ENCODE measurements around the gene TFDP2.

DNA sequence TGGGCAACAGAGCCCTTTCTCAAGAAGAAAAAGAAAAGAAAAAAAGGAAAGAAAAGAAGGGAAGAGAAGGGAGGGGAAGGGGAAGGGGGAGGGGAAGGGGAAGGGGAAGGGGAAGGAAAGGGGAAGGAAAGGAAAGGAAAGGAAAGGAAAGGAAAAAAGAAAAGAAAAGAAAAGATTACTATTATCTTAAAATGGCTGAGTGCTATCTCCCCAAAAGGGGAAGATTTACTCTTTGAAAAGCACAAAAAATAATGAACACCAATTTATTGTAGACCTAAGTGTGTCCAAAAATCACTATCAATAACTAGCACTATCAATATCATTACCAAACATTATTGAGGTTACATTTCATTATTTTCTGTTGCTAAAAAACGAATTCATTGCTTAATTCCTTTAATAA is 183.9 kb downstream of the TFDP2 start:
- no peak for TF ChIP-seq YY1 (IDR thresholded peaks at IDR 0.05; ENCODE audit: low read depth, low read length)
- TF ChIP-seq IRF3 (IDR thresholded peaks at IDR 0.05): no peak
- TF ChIP-seq REST (IDR thresholded peaks at IDR 0.05; ENCODE audit: low read depth, low read length): no peak
- TF ChIP-seq CTCF (IDR thresholded peaks at IDR 0.05 in 2 of 3, conservative IDR thresholded peaks at IDR 0.05 in 1 of 3; ENCODE audit: control insufficient read depth in 2 of 3, extremely low read depth in 1 of 3, insufficient read depth in 1 of 3, low read depth in 3 of 3, low read length in 3 of 3): no peak
- no peak for TF ChIP-seq POLR2A (IDR thresholded peaks at IDR 0.05; ENCODE audit: low read depth, low read length)
- TF ChIP-seq CHD1 (IDR thresholded peaks at IDR 0.05; ENCODE audit: low read depth, low read length): no peak
- TF ChIP-seq SRF (IDR thresholded peaks at IDR 0.05; ENCODE audit: low read depth in 2 of 2, low read length in 2 of 2): no peak
- TF ChIP-seq ATF3 (IDR thresholded peaks at IDR 0.05; ENCODE audit: borderline replicate concordance, extremely low read depth, low read depth, low read length): no peak
- TF ChIP-seq ZBTB40 (IDR thresholded peaks at IDR 0.05; ENCODE audit: borderline replicate concordance): no peak
- TF ChIP-seq SREBF2 (IDR thresholded peaks at IDR 0.05; ENCODE audit: low read length): no peak
- TF ChIP-seq, protein P1, sequence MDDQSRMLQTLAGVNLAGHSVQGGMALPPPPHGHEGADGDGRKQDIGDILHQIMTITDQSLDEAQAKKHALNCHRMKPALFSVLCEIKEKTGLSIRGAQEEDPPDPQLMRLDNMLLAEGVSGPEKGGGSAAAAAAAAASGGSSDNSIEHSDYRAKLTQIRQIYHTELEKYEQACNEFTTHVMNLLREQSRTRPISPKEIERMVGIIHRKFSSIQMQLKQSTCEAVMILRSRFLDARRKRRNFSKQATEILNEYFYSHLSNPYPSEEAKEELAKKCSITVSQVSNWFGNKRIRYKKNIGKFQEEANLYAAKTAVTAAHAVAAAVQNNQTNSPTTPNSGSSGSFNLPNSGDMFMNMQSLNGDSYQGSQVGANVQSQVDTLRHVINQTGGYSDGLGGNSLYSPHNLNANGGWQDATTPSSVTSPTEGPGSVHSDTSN (IDR thresholded peaks at IDR 0.05; ENCODE audit: insufficient replicate concordance, low read depth, low read length): no peak
- no peak for TF ChIP-seq NFYB (IDR thresholded peaks at IDR 0.05; ENCODE audit: insufficient read depth, low read depth, low read length)
